B cell (primary cell): ENCODE measurements around the gene ZSWIM4. TPM values are rescaled to one million over a fixed set of nuclear protein-coding genes. Genes with fewer than 3 reads are reported as not detected.

Experiments
- ATAC-seq: fragments of 200-7000 bp; cut with Tn5 transposase; one replicate; pipeline ENCODE4 v1.10.0; 2021; ENCODE audit warnings: low read depth, mild to moderate bottlenecking, moderate number of reproducible peaks, moderate library complexity
- CTCF ChIA-PET: fragments of 350-600 bp; sonication (Branson Sonifier 250); formaldehyde crosslinking; loops from one replicate; lab custom pipeline; 2021; ENCODE audit warnings: antibody characterized with exemption, inconsistent platforms; lab: Charles Lee
- POLR2A ChIA-PET: fragments of 350-600 bp; sonication (Branson Sonifier 250); formaldehyde crosslinking; loops from one replicate; lab custom pipeline; 2021; ENCODE audit warnings: antibody characterized with exemption; lab: Charles Lee
- DNase-seq: peaks from one replicate; pipeline ENCODE4 v3.0.0; 2013
- H2AFZ ChIP-seq: 2 replicates; pipeline ENCODE4 v1.6.1; 2012; ENCODE audit warnings: mild to moderate bottlenecking, low read depth, low read length; ENCODE audit not compliant: insufficient read depth, poor library complexity, severe bottlenecking
- H3K27ac ChIP-seq, 2 donors: 1 replicate in 1 of 2; 2 replicates in 1 of 2; pipeline ENCODE4 v1.5.1; 2012 to 2013; ENCODE audit warnings: low read length in 2 of 2, mild to moderate bottlenecking in 2 of 2, moderate library complexity in 1 of 2
- H3K27me3 ChIP-seq, 4 experiments: fragments of 200-600 bp in 1 of 4; sonication (generic) in 1 of 4; replicated peaks in 1 of 4; 1 replicate in 2 of 4; 2 replicates in 2 of 4; pipeline versions ENCODE4 v1.6.1 to v1.7.0; 2013 to 2016; ENCODE audit warnings: low read length in 3 of 4, mild to moderate bottlenecking in 2 of 4, mixed read lengths in 1 of 4, moderate library complexity in 1 of 4; ENCODE audit not compliant: insufficient read depth in 4 of 4, control insufficient read depth in 3 of 4; ENCODE audit errors: control extremely low read depth in 1 of 4
- H3K36me3 ChIP-seq, 2 experiments: replicated peaks in 1 of 2; 1 replicate in 1 of 2; 2 replicates in 1 of 2; pipeline versions ENCODE4 v1.6.1 to v1.7.1; 2013; ENCODE audit warnings: low read length in 1 of 2; ENCODE audit not compliant: insufficient read depth in 2 of 2, control insufficient read depth in 1 of 2; ENCODE audit errors: control extremely low read depth in 1 of 2, extremely low read depth in 1 of 2
- H3K4me1 ChIP-seq, 2 donors: fragments of 200-600 bp in 1 of 2; sonication (generic) in 1 of 2; 1 replicate in 1 of 2; 2 replicates in 1 of 2; pipeline versions ENCODE4 v1.5.1 to v1.6.1; 2013 to 2017; ENCODE audit warnings: low read length in 2 of 2; ENCODE audit not compliant: control insufficient read depth in 2 of 2, insufficient read depth in 2 of 2
- H3K4me2 ChIP-seq: replicated peaks from 2 replicates; pipeline ENCODE3; 2012; ENCODE audit warnings: mild to moderate bottlenecking, low read depth, low read length; ENCODE audit not compliant: poor library complexity, severe bottlenecking
- H3K4me3 ChIP-seq, 5 experiments: fragments of 200-600 bp in 1 of 5; sonication (generic) in 1 of 5; 1 replicate in 3 of 5; 2 replicates in 2 of 5; pipeline versions ENCODE4 v1.5.1 to v1.7.0; 2011 to 2016; ENCODE audit warnings: low read length in 4 of 5, mild to moderate bottlenecking in 4 of 5, low read depth in 2 of 5, control low read depth in 1 of 5, moderate library complexity in 1 of 5; ENCODE audit not compliant: insufficient read depth in 1 of 5; ENCODE audit errors: control extremely low read depth in 1 of 5, extremely low read depth in 1 of 5
- H3K79me2 ChIP-seq: fragments of 200-600 bp; sonication (generic); one replicate; pipeline ENCODE4 v1.6.0; 2016; ENCODE audit warnings: low read length; ENCODE audit not compliant: control insufficient read depth, insufficient read depth
- H3K9ac ChIP-seq: fragments of 200-600 bp; sonication (generic); 2 replicates; pipeline ENCODE4 v1.6.1; 2017; ENCODE audit warnings: mild to moderate bottlenecking, low read length, moderate library complexity
- H3K9me3 ChIP-seq, 3 donors: one replicate each; pipeline versions ENCODE4 v1.6.1 to v1.7.1; 2013; ENCODE audit warnings: low read length in 2 of 3; ENCODE audit not compliant: control insufficient read depth in 2 of 3, insufficient read depth in 1 of 3; ENCODE audit errors: control extremely low read depth in 1 of 3
- H4K20me1 ChIP-seq: 2 replicates; pipeline ENCODE4 v1.6.0; 2012; ENCODE audit warnings: mild to moderate bottlenecking, low read length; ENCODE audit not compliant: insufficient read depth, control insufficient read depth, poor library complexity, severe bottlenecking
- H3K27ac Mint-ChIP-seq: one replicate; pipeline ENCODE4 v1.8.0; 2021; ENCODE audit warnings: mixed read lengths
- H3K27me3 Mint-ChIP-seq: one replicate; pipeline ENCODE4 v1.8.0; 2021; ENCODE audit warnings: mixed read lengths
- H3K4me1 Mint-ChIP-seq: one replicate; pipeline ENCODE4 v1.8.0; 2021; ENCODE audit warnings: mixed read lengths
- H3K4me3 Mint-ChIP-seq: one replicate; pipeline ENCODE4 v1.8.0; 2021; ENCODE audit warnings: mixed read lengths
- H3K9me3 Mint-ChIP-seq: one replicate; pipeline ENCODE4 v1.8.0; 2022; ENCODE audit warnings: mixed read lengths; ENCODE audit not compliant: insufficient read depth
- CTCF ChIP-seq: fragments of 200-600 bp; IDR thresholded peaks from one replicate; pipeline ENCODE4 v1.8.0; 2022; ENCODE audit warnings: antibody characterized with exemption, mild to moderate bottlenecking
- EZH2 ChIP-seq: IDR thresholded peaks from 2 replicates; pipeline ENCODE4 v1.6.1; 2012; ENCODE audit warnings: borderline replicate concordance, low read depth, mild to moderate bottlenecking, moderate library complexity, low read length; ENCODE audit not compliant: insufficient read depth, poor library complexity, severe bottlenecking
- WGBS: methylation state at CpG from one replicate; pipeline ENCODE4 v1.1.5; 2013; ENCODE audit warnings: missing lambda C conversion rate; ENCODE audit not compliant: insufficient coverage; 5-methylcytosine and 5-hydroxymethylcytosine counted together
- intact Hi-C: fragments of 100-400 bp; cut with micrococcal nuclease; formaldehyde crosslinking; loops from one replicate; pipeline ENCODE4 v1.10.0; 2022
- polyA plus RNA-seq: library from polyadenylated mRNA; depleted of rRNA; stranded (reverse); fragments of >200 nt; gene quantifications from 2 replicates; pipeline ENCODE4 v1.2.3, GENCODE V29; 2012
- total RNA-seq, 2 donors: library from RNA; stranded (reverse); fragments of 120-200 nt in 1 of 2; gene quantifications; 1 replicate in 1 of 2; 2 replicates in 1 of 2; pipeline versions ENCODE4 v1.2.3 to v1.2.4, GENCODE V29; 2013 to 2022

The ZSWIM4 gene
- total and polyA plus RNA-seq, 2 donors (not counting 1 experiment from before 2014, with no cell fraction given) = 2.6 to 10.6 TPM

- Mint-ChIP-seq H3K9me3 (no peaks in the 10 kb centered on the region), H3K27me3 (no peaks in the 10 kb centered on the region), H3K4me1 (peaks cover 3% of the 10 kb centered on the region), H3K27ac (peak overlapping the region; percentile 6), H3K4me3 (peak overlapping the region; percentile 53)
- Histone ChIP-seq H3K4me3 (peak overlapping the region in 3 of 5 experiments; percentile 32 to 43 (median 33)), H4K20me1 (no peaks in the 10 kb centered on the region), H3K36me3 (peaks cover 2 to 7% of the 10 kb centered on the region in 2 experiments), H3K4me2 (peak overlapping the region; percentile 76), H3K9me3 (peaks cover 0 to 6% (median 0%) of the 10 kb centered on the region in 3 donors), H3K27ac (no peak overlapping the region), H3K79me2 (no peaks in the 10 kb centered on the region), H2AFZ (peak overlapping the region; percentile 38), H3K9ac (no peak overlapping the region), H3K27me3 (no peaks in the 10 kb centered on the region), H3K4me1 (peaks cover 0 to 3% of the 10 kb centered on the region in 2 donors)
- POLR2A ChIA-PET = interaction anchor here (0.6 to 1.0 kb wide), 2 partner anchors 22 to 144 kb away, joined by 3 to 6 read pairs; partner anchors contain the start of gene ZSWIM4
- intact Hi-C loops = no loop called here
- WGBS = 90% methylated on average over 33 of the region's 35 CpGs
- DNase-seq (peak; percentile 54), ATAC-seq (peak; percentile 68)
- TF ChIP-seq EZH2 (no peak), CTCF (no peak)
- CTCF ChIA-PET = no interaction called here
Measured at GRCh38 chr19:13817615-13818371, 22.6 kb downstream of the ZSWIM4 start.

DNA sequence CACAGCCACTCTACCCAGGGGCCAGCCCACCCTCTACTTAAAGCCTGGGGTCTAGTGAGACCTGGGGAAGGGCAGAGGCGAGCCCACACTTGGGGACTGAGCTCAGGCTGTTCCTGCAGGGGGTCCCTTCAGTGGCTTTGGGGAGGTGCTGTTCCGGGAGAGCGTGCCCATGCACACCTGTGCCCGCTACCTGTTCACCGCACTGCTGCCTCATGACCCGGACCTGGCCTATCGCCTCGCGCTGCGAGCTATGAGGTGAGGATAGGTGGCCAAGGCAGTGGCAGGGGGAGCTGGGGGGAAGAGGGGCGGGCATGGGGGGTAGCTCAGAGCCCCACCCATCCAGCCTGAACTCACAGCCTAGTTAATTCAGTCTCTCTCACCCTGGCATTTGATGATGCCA is 24.0 kb downstream of the ZSWIM4 start:
- H3K9ac ChIP-seq = no peak overlapping the region
- H3K27me3 ChIP-seq = no peaks in the 10 kb centered on the region
- no peaks in the 10 kb centered on the region for H3K9me3 ChIP-seq
- no peak for ATAC-seq
- no peak overlapping the region for H3K4me3 ChIP-seq
- no peak overlapping the region for H3K27ac Mint-ChIP-seq
- H3K36me3 ChIP-seq = peaks cover 2 to 7% of the 10 kb centered on the region in 2 experiments
- H3K27me3 Mint-ChIP-seq = no peaks in the 10 kb centered on the region
- H3K4me2 ChIP-seq = no peak overlapping the region
- no peaks in the 10 kb centered on the region for H4K20me1 ChIP-seq
- 97% methylated on average over 6 of the region's 11 CpGs for WGBS
- no peak overlapping the region for H2AFZ ChIP-seq
- H3K9me3 Mint-ChIP-seq = no peaks in the 10 kb centered on the region
- ChIA-PET CTCF (interaction anchor here (1.4 kb wide), 1 partner anchor 9 kb away, joined by 5 read pairs; no protein-coding TSS in a partner anchor), POLR2A (no interaction called here)
- no peak overlapping the region for H3K4me3 Mint-ChIP-seq
- TF ChIP-seq CTCF (no peak), EZH2 (no peak)
- H3K27ac ChIP-seq = no peak overlapping the region
- peaks cover 0 to 3% of the 10 kb centered on the region in 2 donors for H3K4me1 ChIP-seq
- no peaks in the 10 kb centered on the region for H3K79me2 ChIP-seq
- intact Hi-C loops = no loop called here
- H3K4me1 Mint-ChIP-seq = peaks cover 3% of the 10 kb centered on the region
- peak; percentile 13 for DNase-seq
